GM19035 (cell line): ENCODE measurements around the gene INCA1.
"Not testable (repeated sequence)": the region's sequence is repeated elsewhere in the genome, so short reads cannot be mapped to it uniquely, and the experiment has no call there.

Experiments
- ATAC-seq: cut with Tn5 transposase; IDR thresholded peaks from one replicate; pipeline ENCODE4 v1.9.1; 2021; ENCODE audit not compliant: unreplicated experiment

INCA1 gene

DNA sequence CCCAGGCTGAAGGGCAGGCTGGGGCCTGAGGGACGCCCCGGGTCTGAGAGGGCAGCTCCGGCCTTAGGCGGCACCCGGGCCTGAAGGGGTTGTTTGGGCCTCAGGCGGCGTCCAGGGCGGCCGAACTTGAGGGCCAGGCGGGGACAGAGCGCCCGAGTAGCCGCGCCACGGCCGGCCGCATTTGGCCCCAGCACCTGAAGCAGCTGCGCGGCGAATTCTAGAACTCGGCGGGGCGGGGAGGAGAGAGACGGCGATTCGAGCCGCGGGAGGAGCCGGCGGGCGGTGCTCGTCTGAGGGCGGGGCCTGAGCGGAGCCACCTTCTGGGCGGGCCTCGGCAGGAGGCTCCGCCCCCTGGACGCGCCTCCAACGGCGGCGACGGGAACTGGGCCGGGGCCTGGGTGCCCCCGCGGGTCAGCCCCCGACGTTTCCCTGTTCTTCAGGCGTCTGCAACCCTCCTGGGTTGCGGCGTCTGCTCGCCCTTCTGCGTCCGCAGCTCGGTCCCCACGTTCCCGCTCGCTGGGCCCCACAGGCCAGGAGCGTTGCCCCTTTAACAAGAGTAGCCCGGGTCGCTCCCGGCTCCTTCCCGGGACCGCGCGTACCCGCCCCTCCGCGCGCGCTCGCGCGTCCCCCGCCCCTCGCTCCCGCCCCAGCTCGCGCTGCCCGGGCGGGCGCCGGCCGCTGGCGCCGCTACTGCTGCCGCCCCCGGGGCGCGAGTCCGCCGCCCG is at the start of gene INCA1, which contains the start of gene KIF1C:
TSS of gene INCA1 (minus strand) at position 221 of the 725 bp plus-strand sequence. CDS start 3,085 bp downstream, outside the sequence.
TSS of gene KIF1C (plus strand) at position 649 of the 725 bp plus-strand sequence. CDS start 2,297 bp downstream, outside the sequence.
- peak; percentile 77 for ATAC-seq

DNA sequence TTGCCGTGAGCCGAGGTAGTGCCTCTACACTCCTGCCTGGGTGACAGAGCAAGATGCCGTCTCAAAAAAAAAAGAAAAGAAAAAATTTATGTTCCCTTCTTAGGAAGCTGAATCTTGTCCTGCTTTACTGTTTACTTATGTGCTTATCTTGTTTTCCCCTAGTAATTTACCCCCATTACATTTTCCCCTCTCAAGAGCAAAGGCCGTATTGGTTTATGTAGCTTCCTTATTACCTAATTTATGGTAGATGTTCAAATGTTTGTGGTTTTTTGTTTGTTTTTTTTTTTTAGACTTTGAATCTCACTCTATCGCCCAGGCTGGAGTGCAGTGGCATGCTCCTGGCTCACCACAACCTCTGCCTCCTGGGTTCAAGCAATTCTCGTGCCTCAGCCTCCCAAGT is 48.2 kb upstream of the INCA1 start:
- no peak for ATAC-seq

- ATAC-seq: no peak
These were observed 47.3 kb upstream of the INCA1 start for GRCh38 chr17:5044630-5045029.

DNA sequence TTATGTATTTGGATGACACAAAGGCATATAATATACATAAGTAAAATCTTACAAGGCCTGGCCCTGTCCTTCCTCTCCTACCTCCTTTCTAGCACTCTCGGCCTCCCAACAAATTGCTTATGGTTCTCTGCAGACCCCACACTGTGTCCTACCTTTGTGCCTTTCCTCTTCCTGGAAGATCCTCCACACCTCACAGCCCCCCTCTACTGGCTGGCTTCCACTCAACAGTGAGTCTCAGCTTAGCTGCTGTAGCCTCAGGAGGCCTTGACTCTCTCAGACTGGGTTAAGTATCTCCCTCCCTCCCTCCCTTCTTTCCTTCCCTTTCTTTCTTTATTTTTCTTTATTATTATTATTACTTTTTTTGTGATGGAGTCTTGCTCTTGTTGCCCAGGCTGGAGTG is 46.2 kb upstream of the INCA1 start:
- no peak for ATAC-seq

DNA sequence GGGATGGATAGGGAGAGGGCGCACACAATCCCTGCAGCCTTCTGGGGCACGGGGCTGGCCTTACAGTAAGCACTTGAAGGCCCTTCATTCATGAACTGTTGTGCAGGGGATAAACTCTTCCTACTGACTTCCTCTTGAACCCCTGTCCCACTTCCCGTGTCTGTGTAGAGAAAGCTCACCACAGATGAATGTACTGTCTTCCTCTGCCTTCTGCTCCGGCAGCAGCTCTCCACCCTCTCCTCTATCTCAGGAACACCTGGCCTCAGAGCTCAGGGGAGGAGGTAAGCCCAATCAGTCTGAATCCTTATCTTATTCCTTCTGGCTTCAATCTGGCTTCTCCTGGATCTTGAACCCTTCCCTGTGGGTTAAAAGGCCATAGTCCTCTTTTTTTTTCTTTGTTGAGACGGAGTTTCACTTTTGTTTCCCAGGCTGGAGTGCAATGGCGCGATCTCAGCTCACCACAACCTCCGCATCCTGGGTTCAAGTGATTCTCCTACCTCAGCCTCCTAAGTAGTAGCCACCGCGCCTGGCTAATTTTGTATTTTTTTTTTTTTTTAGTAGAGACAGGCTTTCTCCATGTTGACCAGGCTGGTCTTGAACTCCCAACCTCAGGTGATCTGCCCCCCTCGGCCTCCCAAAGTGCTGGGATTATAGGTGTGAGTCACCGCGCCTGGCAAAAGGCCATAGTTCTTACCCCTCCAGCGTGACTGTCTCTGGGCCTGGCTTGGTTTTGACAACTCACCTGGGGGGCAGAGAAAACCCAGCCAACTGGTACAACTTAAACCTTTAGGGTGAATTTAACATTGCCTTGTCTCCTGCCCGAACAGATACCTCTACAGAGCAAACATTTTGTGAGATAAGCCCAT is 45.1 kb upstream of the INCA1 start:
- ATAC-seq: no peak

DNA sequence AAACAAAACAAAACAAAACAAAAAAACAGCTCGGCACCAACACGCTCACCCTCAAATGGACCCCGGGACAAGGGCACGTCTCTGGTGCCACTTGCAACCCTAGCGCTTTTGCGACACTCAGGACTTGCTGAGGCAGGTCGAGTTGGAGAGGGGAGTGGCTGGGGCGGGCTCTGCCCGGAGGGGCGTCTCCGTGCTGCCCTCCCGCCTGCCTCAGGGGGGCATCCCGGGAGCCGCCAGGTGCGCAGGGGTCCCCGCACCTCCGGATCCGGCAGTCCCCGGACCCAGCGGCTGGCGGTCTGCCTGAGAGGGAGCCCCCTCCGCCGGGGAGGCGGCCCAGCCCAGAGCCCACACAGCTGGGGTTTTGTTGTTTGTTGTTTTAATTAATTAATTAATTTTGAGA is 38.0 kb upstream of the INCA1 start, which contains the start of gene SLC52A1:
TSS of gene SLC52A1 (minus strand) at position 112 of the 400 bp plus-strand sequence. CDS start 820 bp downstream, outside the sequence.
- ATAC-seq: no peak

- ATAC-seq: no peak
These were observed 37.3 kb upstream of the INCA1 start for GRCh38 chr17:5034651-5035050.

DNA sequence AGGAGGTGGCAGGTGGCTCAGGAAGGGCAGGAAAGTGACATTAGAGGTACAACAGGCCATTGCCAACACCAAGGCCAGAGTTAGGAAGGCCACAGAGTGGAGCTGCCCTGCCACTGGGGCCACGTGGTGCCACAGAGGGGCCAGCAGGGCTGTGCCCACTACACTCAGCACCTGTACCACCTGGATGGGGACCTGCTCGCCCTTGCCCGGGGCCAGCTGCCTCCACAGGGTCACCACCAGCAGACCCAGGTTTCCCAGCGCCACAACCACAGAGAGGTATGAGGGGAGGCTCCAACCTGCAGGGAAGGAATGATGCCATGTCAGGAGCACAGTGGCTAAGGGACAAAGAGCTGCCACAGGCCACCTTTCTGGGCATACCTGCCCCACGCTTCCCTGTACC is 36.7 kb upstream of the INCA1 start:
- ATAC-seq: no peak

DNA sequence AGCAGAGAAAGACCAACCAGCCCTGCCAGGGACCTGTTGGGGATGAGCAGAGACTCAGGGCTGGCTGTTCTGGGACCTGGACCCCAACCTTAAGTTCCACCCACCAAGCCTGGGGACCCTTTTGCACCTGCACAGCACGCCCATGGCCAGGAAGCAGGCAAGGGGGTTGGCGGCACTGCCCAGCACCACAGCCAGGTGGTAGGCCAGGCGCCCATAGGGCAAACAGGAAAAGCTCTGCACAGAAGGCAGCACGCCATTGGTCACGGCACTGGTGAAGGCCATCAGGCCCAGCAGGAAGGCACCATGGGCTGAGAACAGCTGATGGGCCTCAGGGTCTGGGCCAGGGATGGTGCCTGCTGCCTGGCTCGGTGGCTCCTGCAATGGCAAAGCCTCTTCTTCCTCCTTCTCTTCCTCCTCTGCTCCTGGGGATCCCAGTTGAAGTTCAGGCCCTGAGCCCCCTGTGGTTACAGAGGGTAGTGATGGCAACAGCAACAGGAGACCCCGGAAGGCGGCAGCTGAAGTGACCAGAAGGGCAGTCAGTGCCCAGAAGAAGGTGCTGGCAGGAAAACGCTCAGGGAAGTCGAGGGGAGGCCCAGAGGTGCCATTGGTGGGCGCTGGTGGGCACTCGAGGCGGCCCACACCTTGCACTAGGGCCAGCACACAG is 36.2 kb upstream of the INCA1 start:
- ATAC-seq: no peak

DNA sequence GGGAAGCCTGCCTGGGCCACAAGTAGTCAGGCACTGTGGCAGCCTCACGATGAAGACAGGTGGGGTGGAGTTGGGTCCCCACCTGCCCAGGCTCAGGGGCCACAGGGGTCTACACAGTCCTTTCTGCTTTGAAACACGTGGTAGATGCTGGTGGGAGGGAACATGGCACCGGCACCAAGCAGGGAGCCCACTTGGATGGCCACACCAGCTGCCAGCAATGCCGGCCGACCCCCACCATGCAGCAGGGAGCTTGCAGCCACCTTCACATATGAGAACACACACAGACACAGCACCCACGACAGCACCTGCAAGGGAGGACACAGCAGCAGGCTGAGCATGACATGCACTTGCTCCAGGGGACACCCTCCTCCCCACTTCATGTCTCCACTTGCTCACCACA is 35.5 kb upstream of the INCA1 start:
- no peak for ATAC-seq

DNA sequence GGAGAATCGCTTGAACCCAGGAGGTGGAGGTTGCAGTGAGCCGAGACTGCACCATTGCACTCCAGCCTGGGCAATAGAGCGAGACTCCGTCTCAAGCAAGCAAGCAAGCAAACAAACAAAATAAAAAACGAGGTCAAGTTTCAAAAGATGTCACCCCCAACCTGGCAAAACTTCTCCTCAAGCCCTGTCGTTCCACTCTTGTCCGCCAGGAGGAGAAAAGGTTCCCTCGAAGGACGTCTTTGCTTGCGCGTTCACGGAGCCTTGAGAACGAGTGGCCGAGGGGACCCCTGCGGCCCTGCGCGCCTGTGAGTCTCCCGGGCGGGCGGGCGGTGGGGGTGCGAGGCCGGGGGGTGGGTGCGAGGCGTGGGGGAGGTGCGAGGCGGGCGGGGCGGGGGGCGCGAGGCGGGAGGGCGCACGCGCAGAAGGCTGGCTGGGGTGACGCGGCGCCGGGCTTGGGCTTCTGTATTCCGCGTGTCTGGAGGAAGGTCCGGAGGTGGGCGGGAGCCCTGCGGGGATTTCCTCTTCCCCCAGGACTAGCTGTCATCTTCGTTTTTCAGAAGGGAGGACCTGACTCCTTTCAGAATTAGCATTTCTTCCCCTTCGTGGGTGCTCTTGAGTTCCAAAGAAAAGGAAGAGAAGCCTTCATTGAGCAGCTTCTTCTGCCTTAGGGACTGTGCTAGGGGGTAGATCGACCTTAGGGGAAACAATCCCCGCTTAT is 34.2 kb upstream of the INCA1 start:
- peak; percentile 75 for ATAC-seq

- not testable (repeated sequence) for ATAC-seq
These were observed 32.8 kb upstream of the INCA1 start for GRCh38 chr17:5030168-5030567.

DNA sequence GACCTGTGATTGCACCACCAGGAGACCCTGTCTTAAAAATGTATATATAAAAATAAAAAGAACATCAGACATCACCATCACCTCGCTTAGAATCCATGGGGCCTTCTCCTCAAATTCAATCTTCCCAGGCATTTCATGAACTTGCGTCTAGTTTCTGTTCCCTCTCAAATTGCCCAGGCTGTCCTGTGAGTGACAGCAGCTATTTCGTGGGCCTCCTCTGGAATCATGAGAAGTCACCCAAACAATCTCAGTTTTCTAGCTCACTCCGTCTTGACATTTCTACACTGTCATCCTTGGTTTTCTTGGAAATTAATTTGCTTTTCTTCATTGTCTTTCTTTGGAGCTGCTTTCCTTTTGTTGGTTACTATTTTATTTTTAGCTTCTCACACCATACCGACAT is 30.6 kb upstream of the INCA1 start:
- no peak for ATAC-seq

GRCh38 chr17:5027299-5027698 is 30.0 kb upstream of the INCA1 start:
- no peak for ATAC-seq

- no peak for ATAC-seq
These were observed 27.3 kb upstream of the INCA1 start for GRCh38 chr17:5024604-5025003.

GRCh38 chr17:5023588-5024147 is 26.3 kb upstream of the INCA1 start:
- ATAC-seq: no peak

GRCh38 chr17:5022171-5022711 is 24.9 kb upstream of the INCA1 start:
- ATAC-seq: no peak

DNA sequence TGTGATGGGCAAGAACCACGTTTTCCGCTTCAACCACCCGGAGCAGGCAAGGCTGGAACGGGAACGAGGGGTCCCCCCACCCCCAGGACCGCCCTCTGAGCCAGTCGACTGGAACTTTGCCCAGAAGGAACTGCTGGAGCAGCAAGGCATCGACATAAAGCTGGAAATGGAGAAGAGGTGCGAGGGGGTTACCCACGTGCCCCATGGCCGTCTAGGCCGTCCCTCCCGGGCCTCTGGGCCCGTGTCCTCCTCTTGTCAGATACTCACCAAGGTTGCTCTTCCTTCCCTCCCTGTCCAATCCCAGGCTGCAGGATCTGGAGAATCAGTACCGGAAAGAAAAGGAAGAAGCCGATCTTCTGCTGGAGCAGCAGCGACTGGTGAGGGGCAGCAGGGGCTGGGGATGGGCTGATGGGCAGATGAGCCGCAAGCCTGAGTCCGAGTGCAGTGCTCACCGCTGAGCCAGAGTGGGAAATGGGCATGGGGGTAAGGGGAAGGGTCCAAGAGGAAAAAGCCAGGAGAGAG is 23.2 kb upstream of the INCA1 start:
- no peak for ATAC-seq

- ATAC-seq: no peak
These were observed 22.2 kb upstream of the INCA1 start for GRCh38 chr17:5019475-5019956.

DNA sequence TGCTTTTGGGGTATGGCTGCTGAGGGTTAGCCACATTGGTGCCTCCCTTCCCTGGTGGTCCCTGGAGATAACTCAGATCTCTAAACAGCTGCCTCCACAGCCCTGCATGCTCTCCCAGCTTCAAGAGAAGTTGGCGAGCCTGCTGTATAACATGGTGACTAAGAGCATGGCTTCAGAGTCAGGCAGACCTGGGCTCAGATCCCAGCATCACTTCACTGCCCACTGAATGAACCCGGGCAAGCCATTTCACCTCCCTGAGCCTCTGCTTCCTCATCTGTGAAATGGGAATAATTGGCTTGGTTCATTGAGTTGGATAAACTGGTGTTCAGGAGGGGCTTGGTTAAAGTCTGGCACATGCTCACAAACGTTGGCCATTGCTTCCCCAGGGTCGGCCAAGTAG is 17.0 kb upstream of the INCA1 start:
- no peak for ATAC-seq
